Nucleus accumbens (tissue), 56 donors: Measurements from ENCODE around the gene RTP1.
"Not testable (repeated sequence)": the region's sequence is repeated elsewhere in the genome, so short reads cannot be mapped to it uniquely, and the experiment has no call there.

Experiments used
- DNase-seq, 56 donors: peaks; one replicate each; lab custom pipeline; 2025; lab: John Stamatoyannopoulos, UW

RTP1 gene, protein sequence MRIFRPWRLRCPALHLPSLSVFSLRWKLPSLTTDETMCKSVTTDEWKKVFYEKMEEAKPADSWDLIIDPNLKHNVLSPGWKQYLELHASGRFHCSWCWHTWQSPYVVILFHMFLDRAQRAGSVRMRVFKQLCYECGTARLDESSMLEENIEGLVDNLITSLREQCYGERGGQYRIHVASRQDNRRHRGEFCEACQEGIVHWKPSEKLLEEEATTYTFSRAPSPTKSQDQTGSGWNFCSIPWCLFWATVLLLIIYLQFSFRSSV

DNA sequence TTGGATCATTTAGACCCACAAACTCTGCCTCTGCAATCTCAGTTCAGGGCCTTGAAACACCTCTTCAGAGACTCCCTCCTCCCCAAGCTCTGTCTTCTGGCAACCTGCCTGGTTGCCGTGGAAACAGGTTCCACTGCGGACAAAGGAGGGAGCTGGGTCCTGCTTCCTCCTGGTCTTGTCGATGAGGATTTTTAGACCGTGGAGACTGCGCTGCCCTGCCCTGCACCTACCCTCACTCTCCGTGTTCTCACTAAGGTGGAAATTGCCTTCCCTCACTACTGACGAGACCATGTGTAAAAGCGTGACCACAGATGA lies at the start of gene RTP1:
TSS of gene RTP1 (plus strand) at position 152 of the 315 bp plus-strand sequence. CDS start at position 182, 30 bp downstream.
- DNase-seq, result peak in 7 of 56 donors; percentile 6 to 11 (median 9)

DNA sequence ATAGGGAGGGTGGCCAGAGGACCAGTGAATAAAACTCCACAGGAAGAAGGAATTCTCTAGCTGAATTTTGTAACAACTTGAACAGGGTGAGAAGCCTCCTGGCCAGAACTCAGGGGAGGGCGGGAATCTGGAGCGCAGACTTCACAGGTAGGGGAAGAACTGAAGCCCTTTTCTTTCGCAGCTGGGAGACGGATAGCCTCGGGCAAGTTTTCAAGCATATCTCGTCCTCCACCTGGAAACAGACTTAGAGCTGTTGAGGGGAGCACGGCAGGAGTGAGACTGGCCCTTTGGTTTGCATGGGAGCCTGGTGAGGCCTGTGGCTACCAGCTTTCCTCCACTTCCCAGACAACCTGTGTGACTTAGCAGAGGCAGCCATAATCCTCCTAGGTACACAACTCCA lies 47.1 kb upstream of the RTP1 start:
- no peak for DNase-seq

DNA sequence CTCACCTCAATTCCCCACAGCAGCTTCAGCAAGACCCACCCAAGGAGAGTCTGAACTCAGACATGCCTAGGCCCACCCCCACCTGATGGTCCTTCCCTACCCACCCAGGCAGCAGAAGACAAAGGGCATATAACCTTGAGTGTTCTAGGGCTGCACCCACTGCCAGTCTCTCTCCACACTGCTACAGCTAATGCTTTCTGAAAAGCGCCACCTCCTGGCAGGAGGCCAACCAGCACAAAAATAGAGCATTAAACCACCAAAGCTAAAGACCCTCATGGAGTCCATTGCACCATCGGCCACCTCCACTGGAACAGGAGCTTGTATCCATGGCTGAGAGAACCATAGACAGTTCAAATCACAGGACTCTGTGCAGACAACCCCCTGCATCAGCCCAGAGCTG lies 46.7 kb upstream of the RTP1 start:
- DNase-seq, result no peak

DNA sequence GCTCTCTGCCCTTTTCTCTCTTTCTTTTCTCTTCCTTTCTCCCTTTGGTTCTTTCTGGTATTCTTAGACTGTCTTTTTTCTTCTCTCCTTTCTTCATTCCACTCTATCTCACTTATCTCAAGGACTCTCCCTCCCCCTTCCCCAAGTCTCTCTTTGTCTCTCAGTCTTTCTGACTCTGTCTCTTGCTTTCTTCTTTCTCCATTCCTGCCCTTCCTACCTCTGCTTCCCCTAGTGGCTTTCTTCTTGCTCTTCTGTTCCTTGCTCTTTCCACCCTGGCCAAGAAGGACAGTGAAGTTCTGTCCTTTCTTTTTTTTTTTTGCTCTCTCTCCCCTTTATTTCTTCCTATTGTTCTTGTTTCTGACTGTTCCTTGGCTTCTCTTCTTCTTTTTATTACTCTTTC lies 35.7 kb upstream of the RTP1 start:
- no peak for DNase-seq

DNA sequence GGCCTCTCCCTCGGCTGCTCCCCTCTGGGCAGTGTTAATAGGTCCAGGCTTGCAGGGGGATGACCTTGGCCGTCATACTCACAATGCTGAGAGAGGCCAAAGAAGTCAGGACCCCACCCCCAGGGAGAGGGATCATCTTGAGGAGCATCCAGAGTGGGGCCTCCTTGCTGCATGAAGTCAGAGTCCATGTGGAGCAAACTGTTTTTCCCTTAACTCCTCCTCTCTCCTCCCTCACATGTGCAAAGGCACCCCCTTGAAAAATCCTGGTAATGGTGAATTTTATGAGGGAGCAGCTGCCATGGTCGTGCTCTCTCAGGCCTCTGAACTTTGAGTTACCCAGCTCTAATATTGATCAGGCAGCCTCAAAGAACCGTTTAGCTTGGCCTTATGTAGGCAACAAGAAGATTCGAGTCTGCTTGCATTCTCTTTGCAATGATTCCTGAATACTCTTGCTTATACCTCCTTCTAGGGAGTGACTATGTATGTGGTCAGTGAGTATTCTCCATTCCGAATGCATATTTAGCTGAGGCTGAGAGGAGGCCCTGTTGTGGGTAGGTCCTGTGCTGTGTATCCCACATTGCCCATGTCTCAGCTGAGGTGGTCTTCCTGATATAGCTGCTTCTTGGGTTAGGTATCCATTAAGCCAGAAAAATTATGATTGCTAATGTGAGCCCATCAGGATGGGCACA lies 34.9 kb upstream of the RTP1 start:
- no peak for DNase-seq

DNA sequence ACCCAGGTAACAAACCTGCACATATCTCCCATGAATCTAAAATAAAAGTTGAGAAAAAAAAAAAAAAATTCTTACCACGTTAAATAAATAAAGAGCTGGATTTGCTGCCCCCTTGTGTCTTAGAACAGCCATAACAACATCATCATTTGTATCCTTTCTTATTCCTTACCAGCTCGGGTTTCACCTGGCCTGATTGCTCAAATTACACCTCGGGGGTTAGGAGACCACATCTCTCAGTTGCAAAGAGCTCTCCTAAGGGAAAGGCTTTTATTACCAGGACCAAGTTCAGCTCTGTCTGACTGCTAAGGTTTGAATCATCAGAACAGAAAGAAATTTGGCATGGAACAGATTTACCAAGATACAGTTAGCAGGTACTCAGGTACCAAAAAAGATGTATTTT lies 32.1 kb upstream of the RTP1 start:
- DNase-seq, result peak in 3 of 56 donors; percentile 1 to 24 (median 12)

DNA sequence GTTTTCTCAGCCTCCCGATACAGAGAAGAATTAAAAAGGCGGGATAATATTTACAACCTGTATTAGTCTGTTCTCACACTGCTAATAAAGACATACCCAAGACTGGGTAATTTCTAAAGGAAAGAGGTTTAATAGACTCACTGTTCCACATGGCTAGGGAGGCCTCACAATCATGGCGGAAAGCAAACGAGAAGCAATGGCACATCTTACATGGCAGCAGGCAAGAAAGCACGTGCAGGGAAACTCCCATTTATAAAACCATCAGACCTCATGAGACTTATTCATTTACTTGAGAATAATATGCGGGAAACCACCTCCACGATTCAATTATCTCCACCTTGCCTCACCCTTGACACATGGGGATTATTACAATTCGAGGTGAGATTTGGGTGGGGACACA lies 30.5 kb upstream of the RTP1 start:
- no peak for DNase-seq

DNA sequence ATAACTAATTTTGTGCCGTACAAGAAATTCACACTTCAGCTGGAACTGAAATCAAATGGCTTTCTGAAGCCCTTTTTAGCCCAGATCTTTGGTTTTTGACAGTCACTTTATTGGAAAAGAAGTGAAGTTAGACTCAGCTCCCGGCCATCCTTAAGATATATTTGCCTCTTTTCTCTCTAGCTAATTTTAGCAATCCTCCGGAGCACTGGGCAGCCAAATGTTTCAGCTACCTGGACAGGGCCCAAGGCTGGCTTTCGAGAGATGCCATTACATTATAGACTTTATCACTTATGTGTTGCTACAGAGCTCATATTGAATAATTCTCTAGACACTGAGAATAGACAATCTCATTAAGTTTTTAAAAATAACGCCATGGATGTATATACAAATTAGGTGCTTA lies 29.5 kb upstream of the RTP1 start:
- no peak for DNase-seq

DNA sequence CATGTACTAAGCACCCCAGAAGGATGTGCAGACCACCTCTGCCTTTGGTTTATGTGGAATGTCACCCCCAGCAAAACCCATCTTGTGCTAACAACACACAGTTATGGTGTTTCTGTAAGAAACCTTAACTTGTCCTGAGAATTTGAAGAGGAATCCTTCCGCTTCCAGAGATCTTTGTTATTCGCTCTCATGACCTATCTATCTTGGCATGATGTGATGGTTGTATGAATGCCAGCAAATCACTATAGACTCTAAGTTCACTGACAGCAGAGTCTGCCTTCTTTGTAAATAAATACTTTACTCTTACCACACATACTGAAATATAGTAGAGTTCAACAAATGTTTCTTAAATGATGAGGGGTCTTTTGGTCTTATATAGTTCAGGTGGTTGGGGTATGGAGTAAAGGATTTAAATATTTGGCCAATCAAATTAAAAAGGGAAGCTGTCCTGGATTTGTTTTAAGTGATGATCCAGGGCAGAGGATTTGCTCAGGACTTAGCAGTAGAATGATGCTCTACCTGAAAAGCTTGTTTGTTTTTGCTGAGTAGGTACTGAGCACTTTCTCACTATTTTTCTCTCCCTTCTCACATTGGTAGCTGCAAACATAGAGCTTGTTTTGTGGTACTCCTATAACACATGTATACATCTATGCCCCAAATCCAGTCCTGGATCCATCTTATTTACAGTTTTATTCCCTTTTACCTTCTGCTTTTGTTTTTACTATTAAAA lies 27.9 kb upstream of the RTP1 start:
- DNase-seq, result no peak

DNA sequence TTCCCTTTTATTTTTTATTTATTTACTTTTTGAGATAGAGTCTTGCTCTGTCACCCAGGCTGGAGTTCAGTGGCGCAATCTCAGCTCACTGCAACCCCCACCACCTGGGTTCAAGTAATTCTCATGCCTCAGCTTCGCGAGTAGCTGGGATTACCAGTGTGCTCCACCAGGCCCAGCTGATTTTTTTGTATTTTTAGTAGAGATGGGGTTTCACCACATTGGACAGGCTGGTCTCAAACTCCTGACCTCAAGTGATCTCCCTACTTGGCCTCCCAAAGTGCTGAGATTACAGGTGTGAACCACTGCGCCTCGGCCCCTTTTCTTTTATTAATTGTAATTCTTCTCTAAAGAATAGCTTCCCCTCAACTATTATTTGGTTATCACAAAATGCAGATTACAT lies 26.4 kb upstream of the RTP1 start:
- DNase-seq, result not testable (repeated sequence)

DNA sequence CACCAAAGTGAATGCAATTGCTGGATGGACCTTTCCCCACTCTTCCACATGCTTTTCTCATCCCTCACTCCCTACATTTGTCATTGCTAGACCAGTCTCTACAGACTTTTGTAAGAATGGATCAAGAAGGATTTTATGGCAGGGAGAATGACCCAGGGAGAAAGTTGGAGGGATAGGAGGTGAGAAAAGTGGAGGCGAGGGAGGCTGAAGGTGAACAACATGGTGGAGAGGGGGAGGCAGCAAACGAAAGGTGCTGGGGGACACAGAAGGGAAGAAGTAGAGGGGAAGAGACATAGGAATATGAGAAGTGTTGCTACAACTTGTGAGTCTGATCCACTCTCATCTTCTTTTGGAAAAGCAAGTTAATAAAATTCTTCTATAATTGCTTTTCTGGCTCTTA lies 24.4 kb upstream of the RTP1 start:
- DNase-seq, result no peak

DNA sequence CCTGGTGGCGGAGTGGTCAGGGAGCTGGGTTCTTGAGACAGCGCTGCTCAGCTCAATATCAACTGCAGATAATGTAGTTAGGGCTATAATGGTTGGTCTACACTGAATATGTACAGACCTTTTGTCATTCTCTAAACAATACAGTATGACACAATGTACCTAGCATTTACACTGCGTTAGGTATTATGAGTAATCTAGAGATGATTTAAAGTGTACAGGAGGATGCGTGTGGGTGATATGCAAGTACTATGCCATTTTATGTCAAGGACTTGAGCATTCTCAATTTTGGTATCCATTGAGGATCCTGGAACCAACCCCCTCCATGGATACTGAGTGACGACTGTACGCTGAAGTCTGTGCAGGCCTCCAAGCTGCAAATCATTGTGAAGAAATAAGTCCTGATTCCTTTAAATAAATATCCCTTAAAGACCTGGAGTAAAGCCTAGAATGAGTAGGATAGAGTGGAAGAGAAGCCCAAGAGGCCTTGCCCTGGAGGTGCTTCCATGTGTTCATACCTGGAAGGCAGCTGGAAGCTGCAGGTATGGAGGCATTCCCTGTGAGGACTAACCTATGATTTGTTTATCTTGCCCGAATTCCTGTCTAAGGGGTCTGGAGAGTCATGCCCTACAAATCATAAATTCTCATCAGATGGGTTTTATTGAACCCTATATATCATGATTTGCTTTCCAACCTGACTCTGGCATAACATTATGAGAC lies 15.7 kb upstream of the RTP1 start:
- no peak for DNase-seq

DNA sequence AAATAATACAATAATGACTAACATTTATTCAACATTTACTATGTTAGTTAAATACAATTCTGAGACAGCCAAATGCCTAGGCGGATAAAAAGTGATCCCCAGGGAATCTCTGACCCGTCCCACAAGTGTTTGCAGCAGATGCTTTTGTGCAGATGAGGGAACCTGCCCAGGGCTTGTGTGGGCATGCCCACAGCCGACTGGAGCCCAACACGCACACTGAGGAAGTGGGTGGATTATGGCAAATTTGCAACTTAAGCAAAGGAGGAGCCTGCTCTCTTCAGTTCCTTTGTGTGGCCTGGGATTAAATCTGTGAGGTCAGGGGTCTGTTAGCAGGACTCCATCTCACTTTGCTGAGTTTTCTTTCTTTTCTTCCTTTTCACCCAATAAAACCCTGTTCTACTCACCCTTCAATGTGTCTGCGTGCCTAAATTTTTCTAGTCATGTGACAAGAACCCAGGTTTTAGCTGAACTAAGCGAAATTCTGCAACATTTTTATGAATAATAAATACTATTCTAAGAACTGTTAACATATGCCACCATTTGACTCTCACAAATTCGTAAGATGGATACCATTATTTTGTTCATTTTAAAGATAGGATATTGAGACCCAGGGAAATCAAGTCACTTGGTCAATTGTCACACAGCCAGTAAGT lies 13.9 kb upstream of the RTP1 start:
- no peak for DNase-seq

DNA sequence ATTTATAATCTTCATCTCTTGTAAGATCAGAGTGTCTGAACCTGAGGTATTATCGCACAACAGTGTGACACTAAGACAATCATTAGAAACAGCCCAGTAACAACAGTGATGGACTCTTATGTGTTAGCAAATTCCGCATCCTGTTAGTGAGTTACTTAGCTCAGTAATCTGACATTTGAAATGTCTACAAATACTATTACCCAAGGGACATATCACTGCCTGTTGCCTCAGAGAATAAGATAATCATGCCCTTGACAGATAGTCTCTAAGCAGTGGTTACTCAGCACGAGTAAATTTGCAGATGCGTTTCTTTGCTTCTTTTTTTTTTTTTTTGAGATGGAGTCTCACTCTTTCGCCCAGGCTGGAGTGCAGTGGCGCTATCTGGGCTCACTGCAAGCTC lies 13.4 kb upstream of the RTP1 start:
- DNase-seq, result no peak

DNA sequence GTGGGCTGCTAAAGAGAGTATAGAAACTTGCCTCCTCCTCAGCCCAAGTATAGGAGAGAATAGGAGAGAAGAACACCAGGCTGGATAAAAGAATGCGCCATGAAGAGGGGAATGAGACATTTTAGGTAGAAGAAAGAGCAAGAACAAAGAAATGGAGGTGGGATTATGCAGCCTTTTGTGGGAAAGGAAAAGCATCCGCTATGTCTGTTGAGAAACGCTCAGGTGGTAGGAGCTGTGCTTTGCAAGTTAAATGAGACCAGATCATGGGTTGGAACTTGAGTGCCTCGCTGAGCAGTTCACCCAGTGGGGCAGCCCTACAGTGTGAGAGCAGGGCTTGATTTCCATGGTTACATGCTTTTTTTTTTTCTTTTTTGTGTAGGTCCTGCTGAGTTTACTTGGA lies 11.5 kb upstream of the RTP1 start:
- no peak for DNase-seq

DNA sequence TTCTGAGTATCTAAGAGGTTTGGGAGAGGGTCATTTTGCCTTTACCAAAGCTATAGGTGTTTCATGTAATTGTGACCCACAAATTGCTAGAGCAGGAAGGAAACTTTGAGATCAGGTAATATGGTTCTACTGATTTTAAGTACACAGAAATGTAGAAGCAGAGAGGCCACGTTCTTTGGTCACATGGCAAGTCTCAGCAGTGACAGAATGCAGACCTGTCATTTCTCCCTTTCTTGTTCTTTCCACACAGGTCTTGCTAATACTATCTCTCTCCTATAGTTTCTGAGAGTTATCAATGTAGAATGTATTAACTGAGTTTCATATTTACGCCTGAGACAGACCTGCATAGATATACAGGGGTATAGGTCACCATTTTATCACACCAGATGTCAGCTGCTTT lies 10.9 kb upstream of the RTP1 start:
- no peak for DNase-seq

DNA sequence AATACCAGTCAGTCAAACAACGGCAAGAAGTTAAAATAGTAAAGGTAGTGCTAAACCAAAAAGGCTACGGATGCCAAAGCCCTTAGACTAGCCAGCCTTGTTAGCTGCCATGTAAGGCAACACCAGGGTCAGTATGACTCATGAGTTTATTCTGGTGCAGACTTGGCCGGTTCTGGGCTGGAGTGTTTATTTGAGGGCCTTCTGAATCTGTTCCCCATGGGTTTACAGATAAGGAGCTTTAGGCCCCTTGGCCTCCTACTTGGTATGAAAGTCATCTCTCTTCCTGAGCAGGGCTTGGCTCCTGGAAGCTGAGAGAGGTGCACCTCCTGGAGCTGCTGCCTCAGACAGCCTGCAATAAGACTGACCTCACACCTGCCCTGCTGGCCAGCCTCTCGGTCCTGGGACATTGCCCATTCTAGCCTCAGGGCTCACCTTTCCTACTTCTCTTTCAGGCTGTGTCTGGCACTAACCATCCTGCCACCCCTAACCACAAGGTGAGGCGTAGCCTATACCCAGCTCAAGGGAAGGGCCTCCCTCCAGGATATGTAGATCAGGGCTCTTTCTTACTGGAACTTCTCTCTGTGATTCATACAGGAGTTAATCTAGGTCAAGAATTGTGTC lies 10.4 kb upstream of the RTP1 start:
- DNase-seq, result no peak

DNA sequence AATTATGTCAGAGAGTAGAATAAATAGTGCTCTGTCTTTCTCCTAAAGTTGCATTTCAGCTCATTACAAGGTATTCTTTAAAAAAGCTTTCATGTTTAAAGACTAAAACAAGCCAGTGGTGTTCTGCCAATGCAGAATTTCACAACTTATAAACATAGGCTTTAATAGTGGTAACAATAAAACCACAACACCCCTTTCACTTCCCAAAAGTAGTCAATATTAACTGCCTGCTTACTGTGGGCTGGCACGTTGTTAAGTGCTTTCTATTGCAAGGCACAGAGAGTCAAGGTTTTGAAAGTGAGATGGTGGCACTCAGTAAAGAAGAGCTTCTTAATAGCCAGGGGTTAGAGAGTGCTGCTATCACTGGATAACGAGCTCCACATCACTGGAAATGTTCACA lies 8.4 kb upstream of the RTP1 start:
- DNase-seq, result no peak

DNA sequence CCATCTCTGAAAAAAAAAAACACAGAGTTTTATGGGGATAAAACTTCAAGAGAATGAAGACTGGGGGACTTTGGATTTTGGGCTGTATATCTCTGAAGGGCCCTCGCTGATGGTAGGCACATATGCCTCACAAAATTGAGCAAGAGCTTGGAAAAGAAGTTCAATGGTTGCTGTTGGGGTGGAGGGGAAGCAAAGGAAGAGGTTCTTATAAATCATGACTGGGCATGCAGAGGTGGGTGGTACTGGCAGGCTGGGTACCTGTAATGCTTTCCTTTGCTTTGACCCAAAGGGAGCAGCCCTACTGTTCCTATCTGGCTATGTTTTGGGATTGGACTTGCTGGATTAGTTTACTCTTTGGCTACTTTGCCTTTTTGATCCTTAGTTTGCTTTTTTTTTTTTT lies 6.0 kb upstream of the RTP1 start:
- no peak for DNase-seq

DNA sequence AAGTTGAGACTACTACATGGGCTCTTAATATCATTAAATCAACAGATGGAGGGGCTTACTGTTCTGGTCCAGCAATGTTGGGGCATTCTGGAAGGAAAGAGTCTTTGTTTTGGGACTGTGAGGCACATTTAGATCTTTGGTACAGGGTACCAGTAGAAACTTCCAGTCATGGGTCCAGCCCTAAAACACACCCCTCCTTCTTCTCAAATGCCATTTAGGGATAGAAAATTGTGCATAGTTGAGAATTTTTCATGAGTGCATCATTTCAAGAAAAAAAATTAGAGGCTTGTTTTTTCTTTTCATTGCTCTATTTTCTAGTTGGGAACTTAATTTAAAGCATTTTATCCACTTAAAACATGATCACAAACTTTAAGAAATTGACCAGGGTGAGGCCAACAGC lies 4.1 kb upstream of the RTP1 start:
- no peak for DNase-seq
